HPDE6-E6E7 (cell line): ENCODE results near the gene MAGEA9B.
"Not testable (repeated sequence)": the region's sequence is repeated elsewhere in the genome, so short reads cannot be mapped to it uniquely, and the experiment has no call there.

Experiments used
- DNase-seq: peaks from one replicate; pipeline ENCODE4 v3.0.0; 2011; ENCODE audit warnings: missing footprints; ENCODE audit errors: extremely low spot score

MAGEA9B gene

GRCh38 chrX:149534926-149535602, 52.2 kb downstream of the MAGEA9B start:
- not testable (repeated sequence) for DNase-seq

GRCh38 chrX:149533999-149534398, 53.3 kb downstream of the MAGEA9B start:
- not testable (repeated sequence) for DNase-seq

GRCh38 chrX:149532868-149533267, 54.4 kb downstream of the MAGEA9B start:
- not testable (repeated sequence) for DNase-seq
